ENCODE data around the gene FAM20C.

The FAM20C gene

GRCh38 chr7:184294-185264, 7.8 kb upstream of the FAM20C start:
- Histone ChIP-seq H3K4me3 (ENCODE audit: low read depth in 1 of 5, low read length in 5 of 5) (no peak overlapping the region), H3K27me3 (ENCODE audit: control insufficient read depth in 5 of 5, insufficient read depth in 4 of 5, low read length in 5 of 5) (peaks cover 0 to 8% (median 0%) of the 10 kb centered on the region in 5 donors), H3K9ac (ENCODE audit: low read length in 5 of 5) (no peak overlapping the region), H3K36me3 (ENCODE audit: control insufficient read depth in 5 of 5, insufficient read depth in 5 of 5, low read length in 5 of 5) (no peaks in the 10 kb centered on the region), H3K4me1 (ENCODE audit: control insufficient read depth in 5 of 5, insufficient read depth in 5 of 5, low read length in 5 of 5) (peaks cover 0 to 8% (median 4%) of the 10 kb centered on the region in 5 donors), H3K9me3 (ENCODE audit: control insufficient read depth in 5 of 5, low read length in 5 of 5) (no peaks in the 10 kb centered on the region), H3K27ac (ENCODE audit: low read depth, low read length) (no peak overlapping the region)

- Histone ChIP-seq H3K4me3 (ENCODE audit: low read depth in 1 of 5, low read length in 5 of 5) (no peak overlapping the region), H3K9ac (ENCODE audit: low read length in 5 of 5) (no peak overlapping the region), H3K9me3 (ENCODE audit: control insufficient read depth in 5 of 5, low read length in 5 of 5) (no peaks in the 10 kb centered on the region), H3K27me3 (ENCODE audit: control insufficient read depth in 5 of 5, insufficient read depth in 4 of 5, low read length in 5 of 5) (peaks cover 0 to 4% (median 0%) of the 10 kb centered on the region in 5 donors), H3K27ac (ENCODE audit: low read depth, low read length) (no peak overlapping the region), H3K36me3 (ENCODE audit: control insufficient read depth in 5 of 5, insufficient read depth in 5 of 5, low read length in 5 of 5) (no peaks in the 10 kb centered on the region), H3K4me1 (ENCODE audit: control insufficient read depth in 5 of 5, insufficient read depth in 5 of 5, low read length in 5 of 5) (peaks cover 2 to 12% (median 9%) of the 10 kb centered on the region in 5 donors)
Measured at GRCh38 chr7:186516-187113, 5.8 kb upstream of the FAM20C start.

GRCh38 chr7:187227-187927, 5.0 kb upstream of the FAM20C start:
- Histone ChIP-seq H3K9ac (ENCODE audit: low read length in 5 of 5) (no peak overlapping the region), H3K4me1 (ENCODE audit: control insufficient read depth in 5 of 5, insufficient read depth in 5 of 5, low read length in 5 of 5) (peaks cover 2 to 13% (median 10%) of the 10 kb centered on the region in 5 donors), H3K27ac (ENCODE audit: low read depth, low read length) (no peak overlapping the region), H3K27me3 (ENCODE audit: control insufficient read depth in 5 of 5, insufficient read depth in 4 of 5, low read length in 5 of 5) (peaks cover 0 to 3% (median 0%) of the 10 kb centered on the region in 5 donors), H3K36me3 (ENCODE audit: control insufficient read depth in 5 of 5, insufficient read depth in 5 of 5, low read length in 5 of 5) (no peaks in the 10 kb centered on the region), H3K9me3 (ENCODE audit: control insufficient read depth in 5 of 5, low read length in 5 of 5) (no peaks in the 10 kb centered on the region), H3K4me3 (ENCODE audit: low read depth in 1 of 5, low read length in 5 of 5) (no peak overlapping the region)

GRCh38 chr7:188174-188573, 4.2 kb upstream of the FAM20C start:
- no peaks in the 10 kb centered on the region for H3K36me3 ChIP-seq (ENCODE audit: control insufficient read depth in 5 of 5, insufficient read depth in 5 of 5, low read length in 5 of 5)
- H3K4me1 ChIP-seq (ENCODE audit: control insufficient read depth in 5 of 5, insufficient read depth in 5 of 5, low read length in 5 of 5), result peaks cover 2 to 15% (median 10%) of the 10 kb centered on the region in 5 donors

GRCh38 chr7:188727-189500, 3.5 kb upstream of the FAM20C start:
- no peak overlapping the region for H3K9ac ChIP-seq (ENCODE audit: low read length in 5 of 5)
- peaks cover 2 to 23% (median 15%) of the 10 kb centered on the region in 5 donors for H3K4me1 ChIP-seq (ENCODE audit: control insufficient read depth in 5 of 5, insufficient read depth in 5 of 5, low read length in 5 of 5)
- H3K4me3 ChIP-seq (ENCODE audit: low read depth in 1 of 5, low read length in 5 of 5), result no peak overlapping the region
- no peaks in the 10 kb centered on the region for H3K9me3 ChIP-seq (ENCODE audit: control insufficient read depth in 5 of 5, low read length in 5 of 5)
- H3K27me3 ChIP-seq (ENCODE audit: control insufficient read depth in 5 of 5, insufficient read depth in 4 of 5, low read length in 5 of 5), result peaks cover 0 to 3% (median 0%) of the 10 kb centered on the region in 5 donors
- H3K36me3 ChIP-seq (ENCODE audit: control insufficient read depth in 5 of 5, insufficient read depth in 5 of 5, low read length in 5 of 5), result no peaks in the 10 kb centered on the region
- H3K27ac ChIP-seq (ENCODE audit: low read depth, low read length), result no peak overlapping the region

More at GRCh38 chr7:188174-188573, 4.2 kb upstream of the FAM20C start:
- Histone ChIP-seq H3K4me3 (ENCODE audit: low read depth in 1 of 5, low read length in 5 of 5) (no peak overlapping the region), H3K9me3 (ENCODE audit: control insufficient read depth in 5 of 5, low read length in 5 of 5) (no peaks in the 10 kb centered on the region), H3K27me3 (ENCODE audit: control insufficient read depth in 5 of 5, insufficient read depth in 4 of 5, low read length in 5 of 5) (peaks cover 0 to 3% (median 0%) of the 10 kb centered on the region in 5 donors), H3K9ac (ENCODE audit: low read length in 5 of 5) (no peak overlapping the region), H3K27ac (ENCODE audit: low read depth, low read length) (no peak overlapping the region)

- Histone ChIP-seq H3K4me3 (ENCODE audit: low read depth in 1 of 5, low read length in 5 of 5) (no peak overlapping the region), H3K27ac (ENCODE audit: low read depth, low read length) (no peak overlapping the region), H3K4me1 (ENCODE audit: control insufficient read depth in 5 of 5, insufficient read depth in 5 of 5, low read length in 5 of 5) (peaks cover 2 to 31% (median 23%) of the 10 kb centered on the region in 5 donors), H3K9me3 (ENCODE audit: control insufficient read depth in 5 of 5, low read length in 5 of 5) (no peaks in the 10 kb centered on the region), H3K36me3 (ENCODE audit: control insufficient read depth in 5 of 5, insufficient read depth in 5 of 5, low read length in 5 of 5) (no peaks in the 10 kb centered on the region), H3K27me3 (ENCODE audit: control insufficient read depth in 5 of 5, insufficient read depth in 4 of 5, low read length in 5 of 5) (peaks cover 0 to 3% (median 0%) of the 10 kb centered on the region in 5 donors), H3K9ac (ENCODE audit: low read length in 5 of 5) (no peak overlapping the region)
Measured at GRCh38 chr7:189719-190118, 2.7 kb upstream of the FAM20C start.

GRCh38 chr7:190196-190595, 2.2 kb upstream of the FAM20C start:
- peaks cover 0 to 3% (median 0%) of the 10 kb centered on the region in 5 donors for H3K27me3 ChIP-seq (ENCODE audit: control insufficient read depth in 5 of 5, insufficient read depth in 4 of 5, low read length in 5 of 5)
- no peaks in the 10 kb centered on the region for H3K9me3 ChIP-seq (ENCODE audit: control insufficient read depth in 5 of 5, low read length in 5 of 5)
- no peak overlapping the region for H3K9ac ChIP-seq (ENCODE audit: low read length in 5 of 5)
- H3K4me1 ChIP-seq (ENCODE audit: control insufficient read depth in 5 of 5, insufficient read depth in 5 of 5, low read length in 5 of 5), result peaks cover 6 to 36% (median 26%) of the 10 kb centered on the region in 5 donors
- H3K36me3 ChIP-seq (ENCODE audit: control insufficient read depth in 5 of 5, insufficient read depth in 5 of 5, low read length in 5 of 5), result no peaks in the 10 kb centered on the region
- no peak overlapping the region for H3K4me3 ChIP-seq (ENCODE audit: low read depth in 1 of 5, low read length in 5 of 5)
- H3K27ac ChIP-seq (ENCODE audit: low read depth, low read length), result no peak overlapping the region

GRCh38 chr7:191105-191980, 1.0 kb upstream of the FAM20C start:
- peaks cover 0 to 3% (median 0%) of the 10 kb centered on the region in 5 donors for H3K27me3 ChIP-seq (ENCODE audit: control insufficient read depth in 5 of 5, insufficient read depth in 4 of 5, low read length in 5 of 5)
- no peak overlapping the region for H3K27ac ChIP-seq (ENCODE audit: low read depth, low read length)
- H3K36me3 ChIP-seq (ENCODE audit: control insufficient read depth in 5 of 5, insufficient read depth in 5 of 5, low read length in 5 of 5), result peaks cover 0 to 11% (median 9%) of the 10 kb centered on the region in 5 donors
- H3K4me1 ChIP-seq (ENCODE audit: control insufficient read depth in 5 of 5, insufficient read depth in 5 of 5, low read length in 5 of 5), result peaks cover 12 to 47% (median 38%) of the 10 kb centered on the region in 5 donors
- H3K9ac ChIP-seq (ENCODE audit: low read length in 5 of 5), result peak overlapping the region in 3 of 5 donors; percentile 10 to 52 (median 42)
- peak overlapping the region; percentile 55 to 75 (median 72) for H3K4me3 ChIP-seq (ENCODE audit: low read depth in 1 of 5, low read length in 5 of 5)
- no peaks in the 10 kb centered on the region for H3K9me3 ChIP-seq (ENCODE audit: control insufficient read depth in 5 of 5, low read length in 5 of 5)
